ENCODE results near the gene DENND11.
"Not testable (repeated sequence)": the region's sequence is repeated elsewhere in the genome, so short reads cannot be mapped to it uniquely, and the experiment has no call there.

The DENND11 gene

DNA sequence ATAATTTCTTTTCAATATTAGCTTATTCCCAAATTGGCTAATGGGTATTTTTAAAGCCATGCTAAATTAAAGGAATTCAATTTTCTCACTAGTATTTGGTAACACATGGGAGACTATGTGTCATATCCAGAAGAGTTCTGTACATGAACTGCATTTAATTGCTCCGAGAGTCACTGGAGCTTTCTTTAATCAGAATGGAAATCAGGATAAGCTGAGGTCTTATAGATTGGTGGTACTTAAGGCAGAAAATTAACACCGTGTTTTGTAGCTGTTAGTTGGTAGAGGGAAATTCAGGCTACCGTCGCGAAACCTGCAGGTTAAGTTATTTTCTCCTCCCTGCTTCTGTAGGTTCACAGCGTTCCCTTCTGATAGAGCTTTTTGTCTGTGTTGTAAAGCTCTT lies 6.4 kb upstream of the DENND11 start, which contains the start of gene WEE2:
TSS of gene WEE2 (plus strand) at position 3 of the 400 bp plus-strand sequence. CDS start 406 bp downstream, outside the sequence.
- DNase-seq (ENCODE audit: low spot score): no peak

DNA sequence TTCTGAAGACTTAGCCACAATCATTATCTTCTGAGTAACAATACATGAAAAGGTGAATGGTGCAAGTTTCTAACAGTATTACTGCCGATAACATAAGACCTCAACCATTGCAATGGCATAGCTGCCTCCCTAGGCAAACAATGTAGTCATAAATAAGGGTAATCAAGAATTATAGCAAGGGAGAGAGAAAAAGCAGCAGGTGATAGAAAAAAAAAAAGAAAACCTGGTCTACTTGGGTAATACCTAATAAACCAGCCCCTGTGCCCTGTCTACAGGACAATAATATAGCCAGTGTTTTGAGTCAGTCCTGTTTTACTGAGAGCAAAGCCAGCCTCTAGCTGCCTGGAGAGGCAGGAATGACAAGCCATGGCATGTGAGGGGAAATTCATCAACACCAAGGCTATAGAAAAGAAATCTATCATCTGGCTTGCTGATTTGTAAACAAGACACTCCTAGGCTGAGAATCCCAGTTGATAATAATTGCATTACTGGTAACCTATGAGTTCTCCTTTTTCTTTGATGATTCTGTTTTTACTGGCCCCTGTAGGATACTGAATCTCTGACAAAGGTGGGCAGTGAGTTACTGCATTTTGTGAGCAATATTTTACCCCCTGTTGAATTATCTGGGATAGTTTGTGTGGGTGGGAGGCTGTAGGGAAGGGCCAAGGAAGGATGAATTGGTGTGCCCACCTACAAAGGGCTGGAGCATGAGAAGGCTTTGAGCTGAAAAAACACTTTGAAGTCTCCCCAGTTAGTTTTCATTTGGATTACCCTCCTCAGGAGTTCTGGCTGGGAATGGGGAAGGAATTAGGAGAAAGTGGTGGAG lies 4.5 kb upstream of the DENND11 start:
- DNase-seq (ENCODE audit: low spot score): no peak

DNA sequence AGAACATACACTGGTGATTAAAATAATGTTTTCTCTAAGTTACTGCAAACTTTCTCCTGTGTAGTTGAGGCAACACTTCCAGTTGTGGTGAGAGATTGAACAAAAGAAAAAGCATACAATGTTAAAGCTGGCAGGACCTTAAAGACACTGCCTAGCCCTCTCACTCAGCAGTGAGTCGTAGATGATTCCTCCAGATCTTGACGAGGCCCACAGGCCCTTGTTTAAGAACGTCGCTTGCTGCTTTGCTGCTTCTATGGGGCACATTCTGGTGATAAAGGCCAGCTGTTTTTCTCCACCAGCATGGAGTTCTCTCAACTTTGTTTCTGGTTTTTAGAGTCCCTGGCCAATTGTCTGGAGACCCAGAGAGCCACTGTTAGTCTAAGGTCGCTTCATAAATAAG lies 2.8 kb upstream of the DENND11 start:
- DNase-seq (ENCODE audit: low spot score): no peak

DNA sequence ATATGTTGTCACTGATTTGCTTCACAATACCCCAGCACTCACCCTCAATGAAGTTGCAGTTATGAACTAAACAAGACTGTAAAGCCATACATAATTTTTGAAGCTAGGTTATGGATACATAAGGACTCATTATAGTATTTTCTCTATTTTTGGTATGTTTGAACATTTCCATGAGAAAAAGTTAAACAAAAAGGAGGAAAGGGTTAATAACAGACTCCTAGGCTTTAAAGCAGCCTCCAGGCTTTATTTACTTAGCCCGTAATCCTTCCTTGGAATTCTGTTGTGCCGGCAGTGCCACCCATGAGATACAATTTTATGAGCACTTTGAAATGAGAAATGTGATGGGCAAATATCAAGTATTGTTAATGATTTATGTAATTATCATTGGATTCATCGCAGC lies 2.1 kb upstream of the DENND11 start:
- DNase-seq (ENCODE audit: low spot score): no peak

DNA sequence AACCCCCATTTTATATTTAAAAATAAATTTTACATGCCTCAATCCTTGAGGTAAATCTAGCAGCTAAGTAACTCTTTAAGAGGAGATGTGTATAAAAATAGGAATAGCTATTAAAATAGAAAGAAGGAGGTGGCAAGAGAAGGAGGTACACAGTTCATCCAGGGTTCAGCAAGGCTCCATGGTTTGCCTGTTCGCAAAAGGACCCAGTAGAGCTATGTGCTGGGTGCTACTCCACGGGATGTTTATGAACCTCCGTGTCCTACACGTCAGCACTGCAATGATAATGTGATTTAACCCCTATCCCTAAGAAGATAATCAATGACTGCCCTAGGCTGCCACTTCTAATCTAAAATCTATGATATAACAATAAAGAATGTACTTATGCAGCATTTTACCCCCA lies 926 bp upstream of the DENND11 start:
- DNase-seq (ENCODE audit: low spot score): no peak

DNA sequence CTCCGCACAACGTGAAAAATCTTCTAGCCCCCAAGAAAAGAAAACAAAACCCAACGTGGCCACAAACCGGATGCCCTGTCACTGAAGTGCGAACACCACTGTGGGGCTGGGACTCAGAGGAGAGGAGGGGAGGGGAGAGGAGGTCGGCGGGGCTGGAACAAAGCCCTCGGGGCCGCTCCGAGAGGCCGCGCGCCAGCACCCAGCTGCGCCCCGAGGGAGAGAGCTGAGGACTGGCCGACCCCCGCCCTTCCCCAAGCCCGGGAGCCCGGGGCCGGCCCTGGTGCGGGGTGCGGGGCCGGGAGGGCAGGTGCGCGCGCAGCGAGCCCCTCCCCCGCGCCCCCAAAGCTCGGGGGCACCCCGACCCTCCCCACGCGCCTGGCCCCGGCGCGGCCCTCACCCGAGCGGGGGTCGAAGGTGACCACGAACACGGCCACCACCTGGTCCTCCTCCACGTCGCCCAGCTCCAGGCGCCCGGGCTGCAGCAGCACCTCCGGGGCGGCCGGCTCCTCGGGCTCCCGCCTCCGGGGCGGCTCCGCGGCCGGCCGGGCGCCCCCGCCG lies 398 bp downstream of the DENND11 start:
- peak; percentile 79 for DNase-seq (ENCODE audit: low spot score)

DNA sequence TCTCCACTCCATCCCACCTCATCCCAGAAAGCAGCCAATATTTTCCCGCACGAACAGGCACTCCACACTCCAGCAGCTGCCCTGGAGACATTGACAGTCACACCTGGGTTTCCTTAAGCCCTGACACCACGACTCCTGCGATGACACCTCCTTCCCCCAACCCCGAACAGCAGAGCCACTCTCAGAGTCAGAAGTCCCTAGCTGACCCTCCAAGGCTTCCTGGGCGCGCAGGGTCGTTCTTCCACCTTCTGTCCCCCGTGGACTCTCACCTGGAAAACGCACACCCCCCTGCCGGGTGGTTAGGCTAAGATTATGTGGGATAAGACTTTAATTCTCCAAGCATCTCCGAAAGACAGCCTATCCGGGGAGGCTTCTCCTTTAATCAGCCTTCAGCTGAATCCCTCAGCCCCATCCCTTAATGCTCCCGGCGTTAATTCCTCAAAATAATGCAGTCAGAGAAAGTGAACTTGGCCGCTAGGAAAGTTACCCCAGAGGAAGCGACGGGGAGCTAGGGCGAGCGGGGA lies 1.1 kb downstream of the DENND11 start:
- DNase-seq (ENCODE audit: low spot score): no peak

DNA sequence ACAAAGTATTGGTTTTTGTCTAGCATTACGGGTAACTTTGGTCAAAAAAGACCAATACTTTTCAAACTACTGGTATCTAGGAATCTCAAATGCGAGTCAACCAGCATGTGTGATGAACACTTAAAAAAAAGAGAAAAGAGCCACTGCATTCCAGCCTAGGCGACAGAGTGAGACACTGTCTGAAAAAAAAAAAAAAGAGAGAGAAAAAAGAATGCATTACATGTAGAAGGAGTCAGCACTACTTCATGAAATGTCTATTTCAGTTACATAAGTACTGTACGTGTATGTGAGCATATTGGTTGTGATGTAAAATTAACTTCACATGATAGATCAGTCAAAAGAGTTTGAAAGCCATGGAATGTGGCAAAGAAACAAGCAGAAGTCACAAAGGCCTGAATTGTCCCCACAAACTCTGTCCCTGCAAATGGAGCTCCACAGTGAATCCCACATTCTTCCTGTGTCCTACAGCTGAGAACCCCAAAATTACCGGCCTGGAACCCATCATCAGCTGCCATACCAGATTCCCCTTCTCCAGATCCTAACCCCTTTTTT lies 1.6 kb downstream of the DENND11 start:
- no peak for DNase-seq (ENCODE audit: low spot score)

DNA sequence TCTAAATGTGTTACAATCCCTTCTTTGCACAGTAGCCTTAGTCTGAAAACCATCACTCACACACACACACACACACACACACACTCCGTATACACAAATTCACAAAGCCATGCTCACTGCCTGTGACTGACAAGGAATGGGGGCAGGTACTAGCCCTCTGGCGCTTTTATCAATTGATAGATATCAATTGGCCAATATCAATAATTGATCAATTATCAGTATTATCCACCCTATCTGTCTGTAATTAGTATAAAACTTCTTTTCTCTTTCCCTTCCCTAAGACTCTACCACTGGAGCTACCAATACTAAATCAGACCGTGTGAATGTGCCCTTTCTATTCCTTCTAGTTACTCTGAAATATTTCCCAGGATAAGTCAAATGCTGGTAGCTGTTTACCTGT lies 2.1 kb downstream of the DENND11 start:
- DNase-seq (ENCODE audit: low spot score): no peak

DNA sequence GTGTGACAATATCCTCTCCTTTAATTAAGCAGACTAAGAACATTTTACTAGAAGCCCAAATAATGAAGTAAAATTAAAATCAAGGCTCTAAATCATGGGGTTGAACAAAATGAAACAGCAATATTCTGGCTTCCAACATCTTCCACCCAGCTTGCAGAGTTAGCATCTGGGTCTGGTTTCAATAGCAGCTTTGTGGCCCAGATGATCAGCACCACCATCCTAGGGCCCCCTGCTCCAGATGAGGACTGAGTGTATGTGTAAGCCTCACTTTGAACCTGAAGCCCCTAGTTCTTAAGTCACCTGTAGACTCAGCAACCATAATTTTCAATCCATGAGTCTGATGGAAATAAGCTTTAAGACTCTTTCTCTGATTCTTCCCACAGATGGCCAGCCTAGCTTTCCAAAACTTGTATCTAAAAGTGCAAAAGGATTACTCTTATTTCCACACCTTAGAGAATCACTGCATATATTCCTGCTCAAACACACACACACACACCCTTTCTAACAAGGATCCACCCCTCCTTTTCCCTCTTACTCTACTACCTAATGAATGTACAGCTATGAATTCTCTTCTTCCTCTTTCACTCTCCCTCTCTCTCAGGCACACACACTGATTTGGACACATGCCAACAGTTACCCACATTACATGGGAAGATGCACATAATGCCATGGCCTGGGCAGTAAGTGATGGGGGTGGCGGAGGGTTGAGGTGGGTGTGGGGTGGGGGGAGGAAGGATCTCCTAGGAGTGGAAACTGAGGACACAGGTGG lies 3.5 kb downstream of the DENND11 start:
- DNase-seq (ENCODE audit: low spot score): no peak

DNA sequence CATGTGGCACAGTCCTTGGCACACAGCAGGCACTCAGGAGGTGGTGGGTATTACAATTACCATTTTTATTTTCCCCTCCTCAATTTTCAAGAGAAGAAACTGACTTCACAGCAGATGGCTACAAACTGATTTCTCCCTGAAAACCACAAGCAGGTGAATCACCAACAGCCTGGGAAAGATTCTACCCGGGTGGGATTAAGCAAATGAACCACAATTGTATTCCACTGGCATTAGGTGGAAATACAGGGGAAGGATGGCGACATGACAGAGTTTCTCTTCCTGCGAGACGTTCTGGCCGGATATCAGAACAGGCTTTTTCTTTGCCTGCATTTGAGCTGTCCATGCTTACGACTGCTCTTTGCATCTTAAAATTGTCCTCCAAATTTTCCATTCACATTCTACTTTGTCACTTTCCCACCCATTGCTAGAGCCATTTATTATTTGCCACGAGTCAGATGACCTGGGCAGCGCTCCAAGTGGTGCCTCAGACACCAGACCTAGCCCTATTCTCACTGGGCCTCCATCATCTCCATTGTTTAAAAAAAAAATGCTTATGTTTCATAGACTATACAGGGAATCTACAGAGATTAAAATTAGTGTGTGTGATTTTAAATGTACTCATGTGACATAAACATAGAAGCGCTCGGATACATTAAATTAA lies 4.6 kb downstream of the DENND11 start:
- no peak for DNase-seq (ENCODE audit: low spot score)

DNA sequence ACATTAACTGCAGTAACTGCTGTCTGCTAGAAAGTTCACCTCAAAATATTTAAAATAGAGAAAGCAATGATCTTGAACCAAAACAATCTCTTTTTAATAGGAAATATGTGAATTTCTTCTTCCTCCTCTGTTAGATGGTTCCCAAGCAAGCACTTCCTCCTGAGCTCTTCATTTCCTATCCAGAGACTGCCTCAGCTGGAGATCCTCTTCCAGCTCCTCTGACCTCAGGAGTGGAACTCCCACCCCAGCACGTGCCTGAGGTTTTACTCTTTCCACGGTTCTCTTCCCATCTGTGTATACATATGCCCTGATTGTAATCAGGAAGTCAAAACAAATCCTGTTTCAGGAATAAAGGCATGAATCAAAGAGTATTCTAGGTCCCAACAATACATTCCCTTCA lies 5.6 kb downstream of the DENND11 start:
- no peak for DNase-seq (ENCODE audit: low spot score)

DNA sequence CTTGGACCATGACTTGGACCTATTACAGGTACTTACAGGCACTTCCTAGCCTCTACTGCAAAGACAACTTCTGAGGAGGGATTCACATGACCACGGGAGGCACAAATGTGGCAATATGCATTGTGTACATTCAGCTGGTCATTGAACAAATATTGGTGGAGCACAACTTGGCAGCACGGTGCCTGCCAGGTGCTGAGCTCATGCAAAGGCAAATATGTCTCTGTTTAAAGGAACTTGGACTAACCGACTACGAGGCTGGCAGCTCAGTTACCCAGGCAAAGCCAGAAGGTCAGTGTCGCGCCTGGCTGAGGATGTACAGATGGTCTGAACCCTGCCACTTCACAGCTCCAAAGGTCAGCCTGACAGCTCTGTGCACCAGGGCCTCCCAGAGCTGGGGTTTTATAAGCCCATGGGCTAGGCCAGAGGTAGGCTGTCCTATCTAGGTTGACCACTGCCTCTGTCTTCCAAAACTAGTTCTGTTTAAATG lies 6.1 kb downstream of the DENND11 start:
- DNase-seq (ENCODE audit: low spot score): no peak

DNA sequence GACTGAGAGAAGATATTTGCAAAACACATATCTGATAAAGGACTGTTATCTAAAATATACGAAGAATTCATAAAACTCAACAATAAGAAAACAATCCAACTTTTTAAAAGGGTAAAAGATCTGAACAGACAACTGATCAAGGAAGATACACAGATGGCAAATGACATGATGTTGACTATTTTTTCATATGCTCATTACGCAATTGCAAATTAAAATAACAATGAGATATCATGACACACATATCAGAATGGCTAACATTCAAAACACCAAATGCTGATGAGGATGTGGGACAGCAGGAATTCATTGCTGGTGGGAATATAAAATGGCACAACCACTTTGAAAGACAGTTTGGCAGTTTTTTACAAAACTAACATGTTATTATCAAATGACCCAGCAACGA lies 8.9 kb downstream of the DENND11 start:
- no peak for DNase-seq (ENCODE audit: low spot score)

DNA sequence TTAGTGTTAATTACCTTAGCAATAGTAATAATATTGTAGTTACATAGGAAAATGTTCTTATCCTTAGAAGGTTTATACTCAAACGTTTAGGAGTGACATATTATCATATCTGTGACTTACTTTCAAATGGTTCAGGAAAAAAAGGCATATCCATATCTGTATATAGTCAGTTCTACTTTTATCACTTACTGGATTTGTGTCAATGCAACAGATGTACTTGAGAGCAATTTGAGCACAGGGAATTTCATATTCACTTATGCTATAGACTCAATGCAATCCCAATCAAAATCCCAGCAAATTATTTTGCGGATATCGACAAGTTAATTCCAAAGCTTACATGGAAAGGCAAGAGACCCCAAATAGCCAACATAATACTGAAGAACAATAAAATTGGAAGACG lies 10.0 kb downstream of the DENND11 start:
- no peak for DNase-seq (ENCODE audit: low spot score)

DNA sequence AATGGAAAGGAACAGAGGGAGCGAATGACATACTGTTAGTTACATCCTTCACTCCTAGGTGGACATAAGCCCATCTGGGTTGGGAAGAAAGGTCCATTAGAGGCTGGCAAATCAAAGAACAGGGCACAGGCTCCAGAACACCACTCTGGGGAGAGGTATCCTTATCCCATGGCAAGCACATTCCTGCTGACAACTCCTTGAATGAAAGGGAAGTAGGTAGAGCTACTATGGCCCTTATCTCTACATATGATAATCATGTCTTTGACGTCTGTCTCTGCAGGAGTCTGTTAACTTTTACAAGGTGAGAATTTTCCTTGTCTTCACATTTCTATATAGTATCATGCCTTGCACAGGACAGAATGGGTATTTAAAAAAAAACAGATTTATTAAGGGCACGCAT lies 10.4 kb downstream of the DENND11 start:
- DNase-seq (ENCODE audit: low spot score): no peak

DNA sequence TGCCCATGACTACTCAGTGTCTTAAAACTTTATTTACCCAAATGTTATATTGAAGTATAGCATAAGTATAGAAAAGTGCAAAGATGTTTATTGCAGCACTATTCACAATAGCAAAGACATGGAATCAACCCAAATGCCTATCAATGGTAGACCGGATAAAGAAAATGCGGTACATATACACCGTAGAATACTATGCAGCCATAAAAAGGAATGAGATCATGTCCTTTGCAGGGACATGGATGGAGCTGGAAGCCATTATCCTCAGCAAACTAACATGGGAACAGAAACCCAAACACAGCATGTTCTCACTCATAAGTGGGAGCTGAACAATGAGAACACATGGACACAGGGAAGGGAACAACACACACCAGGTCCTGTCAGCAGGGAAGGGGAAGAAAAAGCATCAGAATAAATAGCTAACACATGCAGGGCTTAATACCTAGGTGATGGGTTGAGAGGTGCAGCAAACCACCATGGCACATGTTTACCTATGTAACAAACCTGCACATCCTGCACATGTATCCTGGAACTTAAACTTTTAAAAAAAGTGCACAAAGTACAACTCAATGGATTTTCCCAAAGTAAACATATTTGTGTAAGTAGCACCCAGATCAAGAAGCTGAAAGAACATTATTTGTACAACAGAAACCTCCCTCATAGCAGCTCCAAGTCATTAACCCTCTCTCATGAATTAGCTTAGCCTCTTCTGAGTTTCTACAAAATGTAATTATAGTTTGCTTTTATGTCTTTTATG lies 12.7 kb downstream of the DENND11 start:
- DNase-seq (ENCODE audit: low spot score): not testable (repeated sequence)

DNA sequence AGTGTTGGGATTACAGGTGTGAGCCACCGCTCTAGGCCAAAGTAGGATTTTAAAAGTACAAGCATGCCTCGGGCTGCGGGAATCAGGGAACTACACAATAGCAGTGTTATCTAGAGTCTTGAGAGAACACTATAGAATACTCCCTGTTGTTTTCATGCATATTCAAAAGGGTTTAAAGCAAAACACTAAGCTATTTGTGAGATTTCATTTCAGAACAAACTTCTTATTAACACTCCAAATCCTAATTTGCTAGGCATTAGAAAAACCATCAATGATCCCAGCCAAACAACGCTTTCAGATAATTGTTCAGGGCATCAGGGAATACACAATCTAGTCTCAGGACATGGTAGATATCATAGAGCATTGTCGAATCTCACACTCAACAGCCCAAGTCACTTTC lies 13.9 kb downstream of the DENND11 start:
- DNase-seq (ENCODE audit: low spot score): no peak

DNA sequence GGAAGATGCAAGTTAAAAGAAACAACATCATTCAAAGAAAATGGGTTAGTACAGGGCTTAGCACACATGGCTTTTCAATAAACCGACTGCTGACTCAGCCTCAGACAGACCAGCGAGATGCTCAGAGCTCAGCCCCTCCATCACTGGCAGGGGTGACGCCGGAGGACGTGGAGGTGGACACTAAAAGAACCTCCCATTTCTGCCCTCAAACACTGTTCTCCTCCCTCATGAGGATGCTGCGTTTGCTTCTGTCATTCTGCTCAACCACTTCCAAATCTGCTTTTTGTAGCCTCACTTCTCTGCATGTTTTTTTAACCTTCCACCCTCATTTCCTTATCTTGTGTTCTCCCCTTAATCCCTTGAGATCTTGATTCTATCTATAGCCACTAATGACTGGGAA lies 15.3 kb downstream of the DENND11 start:
- no peak for DNase-seq (ENCODE audit: low spot score)

DNA sequence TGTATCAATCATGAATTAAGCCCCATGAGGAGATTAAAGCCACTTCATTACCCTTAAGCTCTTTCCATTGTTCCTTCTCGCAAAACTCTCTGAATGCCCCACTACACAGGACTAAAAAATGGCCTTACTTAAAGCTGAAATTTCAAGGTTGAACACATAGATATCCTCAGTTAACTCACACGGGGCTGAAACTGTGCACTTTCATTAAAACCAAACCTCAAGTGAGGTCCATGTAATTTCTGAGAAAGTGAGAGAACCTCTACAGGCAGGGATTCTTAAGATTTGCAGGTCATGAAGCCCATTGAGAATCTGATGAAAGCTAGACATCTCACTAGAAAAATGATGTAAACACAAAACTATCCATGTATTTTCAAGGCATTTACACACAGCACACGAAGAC lies 15.9 kb downstream of the DENND11 start:
- no peak for DNase-seq (ENCODE audit: low spot score)
